ENCODE measurements around the gene CKM.

DNA sequence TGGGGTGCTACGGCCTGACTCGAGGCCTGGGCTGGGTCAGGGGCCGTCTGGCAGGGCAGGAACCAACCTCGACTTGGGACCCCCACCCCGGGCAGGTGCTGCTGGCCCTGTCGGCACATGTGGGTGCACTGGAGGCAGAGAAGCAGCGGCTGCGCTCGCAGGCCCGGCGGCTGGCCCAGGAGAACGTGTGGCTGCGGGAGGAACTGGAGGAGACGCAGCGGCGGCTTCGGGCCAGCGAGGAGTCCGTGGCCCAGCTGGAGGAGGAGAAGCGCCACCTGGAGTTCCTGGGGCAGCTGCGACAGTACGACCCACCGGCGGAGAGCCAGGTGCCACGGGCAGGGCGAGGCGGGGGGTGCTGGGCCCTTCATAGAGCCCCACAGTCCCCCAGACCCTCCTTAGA is 23.8 kb upstream of the CKM start:
- TF ChIP-seq, protein P1, sequence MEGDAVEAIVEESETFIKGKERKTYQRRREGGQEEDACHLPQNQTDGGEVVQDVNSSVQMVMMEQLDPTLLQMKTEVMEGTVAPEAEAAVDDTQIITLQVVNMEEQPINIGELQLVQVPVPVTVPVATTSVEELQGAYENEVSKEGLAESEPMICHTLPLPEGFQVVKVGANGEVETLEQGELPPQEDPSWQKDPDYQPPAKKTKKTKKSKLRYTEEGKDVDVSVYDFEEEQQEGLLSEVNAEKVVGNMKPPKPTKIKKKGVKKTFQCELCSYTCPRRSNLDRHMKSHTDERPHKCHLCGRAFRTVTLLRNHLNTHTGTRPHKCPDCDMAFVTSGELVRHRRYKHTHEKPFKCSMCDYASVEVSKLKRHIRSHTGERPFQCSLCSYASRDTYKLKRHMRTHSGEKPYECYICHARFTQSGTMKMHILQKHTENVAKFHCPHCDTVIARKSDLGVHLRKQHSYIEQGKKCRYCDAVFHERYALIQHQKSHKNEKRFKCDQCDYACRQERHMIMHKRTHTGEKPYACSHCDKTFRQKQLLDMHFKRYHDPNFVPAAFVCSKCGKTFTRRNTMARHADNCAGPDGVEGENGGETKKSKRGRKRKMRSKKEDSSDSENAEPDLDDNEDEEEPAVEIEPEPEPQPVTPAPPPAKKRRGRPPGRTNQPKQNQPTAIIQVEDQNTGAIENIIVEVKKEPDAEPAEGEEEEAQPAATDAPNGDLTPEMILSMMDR (IDR thresholded peaks at IDR 0.05 in 4 of 5, conservative IDR thresholded peaks at IDR 0.05 in 1 of 5): no peak
- TF ChIP-seq POLR2A (IDR thresholded peaks at IDR 0.05): no peak
